SK-N-MC (cell line): Measurements from ENCODE around the gene KCNJ6.

Experiments used
- EZH2 ChIP-seq: fragments of 200-600 bp; sonication (generic); IDR thresholded peaks from one replicate; pipeline ENCODE4 v1.6.1; 2017; ENCODE audit warnings: antibody characterized with exemption
- FOXP2 ChIP-seq: optimal IDR thresholded peaks from 2 replicates; pipeline ENCODE3; 2011; ENCODE audit warnings: mild to moderate bottlenecking, moderate library complexity; ENCODE audit not compliant: insufficient read depth; ENCODE audit errors: extremely low read length, control extremely low read depth
- POLR2AphosphoS5 ChIP-seq: IDR thresholded peaks from 2 replicates; pipeline ENCODE4 v1.6.1; 2012; ENCODE audit warnings: mild to moderate bottlenecking, low read depth, low read length, borderline replicate concordance

- TF ChIP-seq EZH2 (no peak), POLR2AphosphoS5 (no peak), FOXP2 (no peak)
Observed at GRCh38 chr21:37660709-37661108, 255.5 kb downstream of the KCNJ6 start.
